GM12801 (cell line): ENCODE results near the gene JCAD.

Experiments used
- CTCF ChIP-seq: IDR thresholded peaks from one replicate; pipeline ENCODE4 v1.5.1; 2011; ENCODE audit warnings: control low read depth; ENCODE audit not compliant: insufficient read length; ENCODE audit errors: extremely low read depth

Gene JCAD

GRCh38 chr10:30028006-30028737 lies 31.2 kb downstream of the JCAD start:
- TF ChIP-seq CTCF: no peak

- TF ChIP-seq CTCF: no peak
Measured at GRCh38 chr10:30027057-30028005, 32.1 kb downstream of the JCAD start.

- TF ChIP-seq CTCF: no peak
Measured at GRCh38 chr10:30026578-30026977, 32.8 kb downstream of the JCAD start.

- TF ChIP-seq CTCF: no peak
Measured at GRCh38 chr10:30026080-30026479, 33.3 kb downstream of the JCAD start.

GRCh38 chr10:30022590-30022989 lies 36.8 kb downstream of the JCAD start:
- no peak for TF ChIP-seq CTCF

- TF ChIP-seq CTCF: no peak
Measured at GRCh38 chr10:30019468-30019867, 39.9 kb downstream of the JCAD start.

GRCh38 chr10:30018496-30018895 lies 40.9 kb downstream of the JCAD start:
- TF ChIP-seq CTCF: no peak
